Activated naive CD8-positive, alpha-beta T cell treated with anti-CD3 and anti-CD28 coated beads, Interleukin-2, amount 10 ng/mL, durations not matched to agents 7 days and 5 days (primary cell): ENCODE results near the gene TCF7. TPM values are rescaled to one million over a fixed set of nuclear protein-coding genes. Genes with fewer than 3 reads are reported as not detected.
A peak's percentile ranks its signal among the peaks of the same experiment; 100 is the strongest.

Experiments
- ATAC-seq: fragments of 150-1000 bp; cut with Tn5 transposase; one replicate; pipeline ENCODE4 v1.10.0; 2021; ENCODE audit warnings: low read depth, moderate library complexity
- POLR2A ChIA-PET: fragments of 350-600 bp; sonication (Branson Sonifier 250); formaldehyde crosslinking; loops from one replicate; lab custom pipeline; 2021; ENCODE audit warnings: antibody characterized with exemption; lab: Charles Lee
- DNase-seq: peaks from one replicate; pipeline ENCODE4 v3.0.0; 2021
- H3K27ac Mint-ChIP-seq: one replicate; pipeline ENCODE4 v1.8.0; 2022; ENCODE audit warnings: mild to moderate bottlenecking, mixed read lengths
- H3K27me3 Mint-ChIP-seq: one replicate; pipeline ENCODE4 v1.8.0; 2022; ENCODE audit warnings: mild to moderate bottlenecking, moderate library complexity, mixed read lengths
- H3K36me3 Mint-ChIP-seq: one replicate; pipeline ENCODE4 v1.8.0; 2021; ENCODE audit warnings: mild to moderate bottlenecking, mixed read lengths
- H3K4me1 Mint-ChIP-seq: one replicate; pipeline ENCODE4 v1.8.0; 2021; ENCODE audit warnings: mixed read lengths
- H3K4me3 Mint-ChIP-seq: one replicate; pipeline ENCODE4 v1.8.0; 2022; ENCODE audit warnings: mild to moderate bottlenecking, moderate library complexity, mixed read lengths
- H3K9me3 Mint-ChIP-seq: one replicate; pipeline ENCODE4 v1.8.0; 2021; ENCODE audit warnings: mixed read lengths
- total RNA-seq, 2 experiments: library from RNA; stranded (reverse); gene quantifications; one replicate each; pipeline ENCODE4 v1.2.3, GENCODE V29; 2021

The TCF7 gene
- total RNA-seq, 2 experiments from 2014 or later = 283 to 315 TPM

DNA sequence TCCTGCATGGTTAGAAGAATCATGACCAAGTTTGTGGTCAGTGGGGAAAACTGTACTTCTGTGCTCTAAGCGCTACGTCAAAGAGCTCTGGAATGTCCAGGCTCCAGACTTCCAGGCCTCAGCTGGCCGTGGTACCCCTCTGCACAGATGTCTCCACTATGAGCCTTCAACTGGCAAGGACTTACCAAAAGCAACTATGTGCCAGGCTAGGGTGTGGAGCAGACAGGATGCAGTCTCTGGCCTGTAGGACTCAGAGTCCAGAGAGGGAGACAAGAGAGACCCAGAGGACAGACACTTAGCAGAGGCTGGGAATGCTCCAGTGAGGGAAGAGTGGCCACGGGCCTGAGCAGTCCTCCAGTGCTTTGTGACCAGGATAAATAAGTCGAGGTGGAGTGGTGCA lies 31.0 kb upstream of the TCF7 start:
- Mint-ChIP-seq H3K27me3 (no peaks in the 10 kb centered on the region), H3K36me3 (no peaks in the 10 kb centered on the region), H3K9me3 (no peaks in the 10 kb centered on the region), H3K4me1 (peaks cover 54% of the 10 kb centered on the region), H3K4me3 (no peak overlapping the region), H3K27ac (peak overlapping the region; percentile 9)
- POLR2A ChIA-PET = interaction anchor here (1.4 kb wide), 1 partner anchor 17 kb away, joined by 5 read pairs; no protein-coding TSS in a partner anchor
- ATAC-seq = no peak
- peak; percentile 28 for DNase-seq

DNA sequence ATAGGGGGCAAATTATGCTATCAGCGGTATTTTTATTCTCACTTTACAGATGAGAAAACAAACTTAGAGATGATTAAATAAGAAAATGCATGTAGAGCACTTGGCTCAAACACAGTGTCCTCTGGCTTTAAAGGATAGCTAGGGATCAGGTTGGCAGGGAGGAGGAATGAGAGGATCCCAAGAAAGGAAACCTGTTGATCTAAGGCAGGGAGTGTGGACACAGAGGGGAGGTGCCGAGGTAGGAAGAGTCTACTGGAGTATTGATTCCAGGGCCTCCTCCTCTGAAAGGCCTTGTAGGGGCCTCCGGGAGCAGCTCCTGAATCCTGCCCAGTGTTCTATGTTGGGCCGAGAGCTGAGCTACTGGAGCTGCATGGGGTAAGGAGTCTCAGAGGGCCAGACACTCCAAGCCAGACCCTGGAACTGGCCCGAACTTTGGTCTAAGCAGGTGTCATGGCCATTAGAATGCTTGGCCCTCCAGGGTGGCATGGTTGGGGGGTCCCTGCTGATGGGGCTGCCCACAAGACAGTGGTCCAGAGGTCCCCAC lies 30.4 kb upstream of the TCF7 start:
- ATAC-seq = no peak

DNA sequence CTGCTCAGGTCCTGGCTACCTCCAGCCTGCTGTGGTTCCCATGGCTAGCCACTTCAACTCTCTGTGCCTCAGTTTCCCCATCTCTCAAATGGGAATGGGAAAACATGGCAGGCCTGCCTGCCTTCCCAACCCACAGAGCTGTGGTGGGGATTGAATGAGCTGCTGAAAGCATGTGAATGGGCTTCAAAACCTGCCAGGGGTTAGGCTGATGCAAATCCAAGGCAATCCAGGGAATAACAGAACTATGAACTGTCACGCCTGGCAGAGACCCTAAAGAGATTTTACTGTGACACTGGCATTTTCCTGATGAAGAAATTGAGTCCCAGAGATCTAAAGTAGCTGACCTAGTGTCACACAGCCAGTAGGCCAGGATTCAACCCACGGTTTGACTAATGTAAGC lies 29.9 kb upstream of the TCF7 start:
- POLR2A ChIA-PET = interaction anchor here (0.5 to 1.4 kb wide), 2 partner anchors 16 to 24 kb away, joined by 3 to 5 read pairs; no protein-coding TSS in a partner anchor
- DNase-seq (no peak), ATAC-seq (no peak)
- Mint-ChIP-seq H3K36me3 (peaks cover 2% of the 10 kb centered on the region), H3K4me1 (peaks cover 54% of the 10 kb centered on the region), H3K9me3 (no peaks in the 10 kb centered on the region), H3K27me3 (no peaks in the 10 kb centered on the region), H3K4me3 (no peak overlapping the region), H3K27ac (no peak overlapping the region)

More for the DNA sequence above, 30.4 kb upstream of the TCF7 start:
- H3K4me3 Mint-ChIP-seq = no peak overlapping the region
- DNase-seq = peak; percentile 29
- peaks cover 2% of the 10 kb centered on the region for H3K36me3 Mint-ChIP-seq
- peak overlapping the region; percentile 9 for H3K27ac Mint-ChIP-seq
- H3K9me3 Mint-ChIP-seq = no peaks in the 10 kb centered on the region
- POLR2A ChIA-PET = interaction anchor here (0.5 to 1.4 kb wide), 2 partner anchors 16 to 23 kb away, joined by 3 to 5 read pairs; no protein-coding TSS in a partner anchor
- H3K4me1 Mint-ChIP-seq = peaks cover 57% of the 10 kb centered on the region
- H3K27me3 Mint-ChIP-seq = no peaks in the 10 kb centered on the region

DNA sequence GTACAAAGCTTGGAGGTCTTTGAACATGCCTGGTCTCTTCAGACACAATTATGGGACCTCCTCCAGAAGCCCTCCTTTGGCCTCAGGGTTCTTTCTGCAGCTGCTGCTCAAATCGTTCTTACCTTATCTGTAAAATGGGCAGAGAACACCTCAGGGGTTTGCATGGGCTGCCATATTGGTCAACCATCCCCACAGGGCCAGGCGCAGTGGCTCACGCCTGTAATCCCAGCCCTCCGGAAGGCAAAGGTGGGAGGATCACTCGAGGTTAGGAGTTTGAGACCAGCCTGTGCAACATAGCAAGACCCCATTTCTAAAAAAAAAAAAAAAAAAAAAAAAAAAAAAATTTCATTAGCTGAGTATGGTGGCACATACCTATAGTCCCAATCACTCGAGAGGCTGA lies 29.1 kb upstream of the TCF7 start:
- H3K27me3 Mint-ChIP-seq = no peaks in the 10 kb centered on the region
- DNase-seq (peak; percentile 30), ATAC-seq (no peak)
- no peak overlapping the region for H3K27ac Mint-ChIP-seq
- peaks cover 2% of the 10 kb centered on the region for H3K36me3 Mint-ChIP-seq
- H3K4me3 Mint-ChIP-seq = no peak overlapping the region
- H3K9me3 Mint-ChIP-seq = no peaks in the 10 kb centered on the region
- peaks cover 56% of the 10 kb centered on the region for H3K4me1 Mint-ChIP-seq
- POLR2A ChIA-PET = interaction anchor here (0.9 to 2.2 kb wide), 4 partner anchors 8 to 50 kb away, joined by 3 to 12 read pairs (median 3); partner anchors contain the start of gene TCF7

DNA sequence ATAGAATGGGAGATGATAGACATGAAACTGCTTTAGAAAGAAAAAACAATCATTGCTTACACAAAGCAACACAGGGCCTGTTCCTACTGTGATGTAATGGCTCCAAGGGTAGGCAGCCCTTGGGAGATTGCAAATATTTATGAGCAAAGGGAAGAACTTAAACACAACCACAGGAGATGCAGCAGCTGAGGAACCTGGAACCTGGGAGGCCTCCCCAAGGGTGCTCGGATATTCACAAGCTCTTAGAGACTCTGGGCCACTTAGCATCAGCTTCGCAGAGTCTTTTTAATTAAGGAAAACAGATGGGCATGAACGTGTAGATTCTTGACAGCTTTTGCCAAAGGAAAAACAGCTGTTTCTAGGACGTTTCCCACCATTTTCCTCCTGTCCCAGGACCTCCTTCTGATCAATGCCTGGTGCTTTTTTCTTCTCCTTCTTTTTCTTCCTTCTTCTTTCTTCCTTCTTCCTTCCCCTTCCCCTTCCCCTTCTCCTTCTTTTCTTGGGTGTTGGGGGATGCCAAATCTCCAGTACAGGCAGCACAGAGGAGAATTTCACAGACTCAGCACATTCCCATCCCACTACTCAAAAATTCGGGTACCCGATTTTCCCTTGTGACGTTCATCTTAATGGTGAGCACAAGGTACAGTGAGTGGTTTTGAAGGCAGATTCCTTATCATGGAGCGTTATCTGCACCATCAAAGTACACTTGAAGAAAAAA lies 28.1 kb upstream of the TCF7 start:
- ATAC-seq (no peak), DNase-seq (peak; percentile 20)
- POLR2A ChIA-PET = interaction anchor here (0.5 to 2.2 kb wide), 9 partner anchors 8 to 91 kb away, joined by 3 to 12 read pairs (median 3); partner anchors contain the start of genes SKP1 and TCF7
- H3K9me3 Mint-ChIP-seq = no peaks in the 10 kb centered on the region
- H3K4me1 Mint-ChIP-seq = peaks cover 64% of the 10 kb centered on the region
- H3K27ac Mint-ChIP-seq = peak overlapping the region; percentile 81
- H3K36me3 Mint-ChIP-seq = peaks cover 2% of the 10 kb centered on the region
- no peaks in the 10 kb centered on the region for H3K27me3 Mint-ChIP-seq
- H3K4me3 Mint-ChIP-seq = peak overlapping the region; percentile 54

DNA sequence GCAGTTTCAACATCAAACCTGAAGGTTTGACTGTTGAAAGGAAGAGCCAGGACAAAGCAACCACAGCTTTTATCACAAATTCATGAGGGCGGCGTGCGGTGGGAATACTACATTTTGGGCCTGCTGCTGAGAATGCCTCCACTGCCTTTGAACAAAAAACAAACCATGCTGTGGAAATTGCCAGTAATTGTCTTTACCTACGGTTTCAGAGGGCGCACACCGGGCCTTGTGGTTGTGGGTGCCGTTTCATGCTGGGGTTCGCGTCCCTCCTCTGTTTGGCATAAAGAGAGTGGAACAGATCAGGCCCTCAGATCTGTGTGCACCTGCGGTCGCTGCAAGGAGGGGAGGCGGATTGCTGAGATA lies 27.6 kb upstream of the TCF7 start:
- DNase-seq (peak; percentile 76), ATAC-seq (peak; percentile 64)
- Mint-ChIP-seq H3K27ac (peak overlapping the region; percentile 81), H3K4me1 (peaks cover 65% of the 10 kb centered on the region), H3K27me3 (no peaks in the 10 kb centered on the region), H3K9me3 (no peaks in the 10 kb centered on the region), H3K4me3 (peak overlapping the region; percentile 54), H3K36me3 (peaks cover 2% of the 10 kb centered on the region)
- POLR2A ChIA-PET = interaction anchor here (0.6 to 2.2 kb wide), 6 partner anchors 9 to 90 kb away, joined by 3 to 12 read pairs (median 3); partner anchors contain the start of gene SKP1

DNA sequence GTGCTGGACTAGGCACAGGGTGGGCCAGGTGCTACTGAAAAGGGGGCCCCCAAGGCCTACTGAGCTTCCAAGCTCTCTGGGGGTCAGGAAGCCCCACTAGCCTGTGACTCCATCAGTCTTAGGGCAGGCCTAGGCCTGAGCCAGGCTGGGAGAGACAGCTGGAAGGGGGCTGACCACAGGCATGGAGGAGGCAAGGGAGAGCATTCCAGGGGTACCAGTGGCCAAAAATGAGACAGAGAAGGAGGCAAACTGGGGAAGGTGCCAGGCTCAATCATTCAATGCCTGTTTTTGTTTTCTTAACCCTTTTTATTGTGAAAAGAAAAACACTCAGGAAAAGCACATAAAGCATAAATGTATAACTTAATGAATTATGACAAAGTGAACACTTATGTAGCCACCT lies 26.2 kb upstream of the TCF7 start:
- Mint-ChIP-seq H3K36me3 (peaks cover 2% of the 10 kb centered on the region), H3K4me1 (peaks cover 70% of the 10 kb centered on the region), H3K27me3 (no peaks in the 10 kb centered on the region), H3K9me3 (no peaks in the 10 kb centered on the region), H3K4me3 (no peak overlapping the region), H3K27ac (peak overlapping the region; percentile 81)
- POLR2A ChIA-PET = interaction anchor here (0.7 to 4.9 kb wide), 4 partner anchors 8 to 39 kb away, joined by 3 to 27 read pairs (median 8); no protein-coding TSS in a partner anchor
- ATAC-seq (no peak), DNase-seq (no peak)

DNA sequence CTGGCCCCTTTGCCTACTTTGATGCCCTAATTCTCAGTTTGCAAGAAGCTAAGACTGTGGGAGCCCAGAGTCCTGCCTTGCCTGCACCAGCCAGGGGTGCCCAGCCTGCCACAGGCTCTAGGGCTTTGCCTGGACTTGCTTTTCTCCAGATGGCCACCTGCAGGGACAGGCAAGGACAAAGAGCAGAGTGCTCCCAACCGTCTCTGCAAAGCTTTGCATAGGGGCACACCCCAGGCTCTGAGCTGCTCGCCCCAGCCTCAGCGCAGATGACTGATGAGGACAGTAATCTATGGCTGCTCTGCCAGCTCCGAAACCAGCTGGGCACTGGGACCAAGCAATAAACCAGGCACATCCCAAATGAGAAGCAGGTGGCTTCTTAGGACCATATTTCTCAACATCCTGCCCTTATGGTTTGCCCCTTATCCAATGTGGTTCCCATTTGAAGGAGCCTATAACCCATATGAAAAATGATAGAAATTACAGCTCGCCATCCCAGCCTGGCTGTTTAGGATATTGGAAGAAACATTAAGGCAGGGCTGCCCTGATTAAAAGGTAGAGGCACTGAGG lies 25.4 kb upstream of the TCF7 start:
- POLR2A ChIA-PET = interaction anchor here (0.7 to 4.9 kb wide), 5 partner anchors 9 to 38 kb away, joined by 3 to 27 read pairs (median 5); no protein-coding TSS in a partner anchor
- Mint-ChIP-seq H3K4me1 (peaks cover 69% of the 10 kb centered on the region), H3K27me3 (no peaks in the 10 kb centered on the region), H3K9me3 (no peaks in the 10 kb centered on the region), H3K4me3 (no peak overlapping the region), H3K36me3 (peaks cover 2% of the 10 kb centered on the region), H3K27ac (no peak overlapping the region)
- ATAC-seq = no peak
- no peak for DNase-seq

DNA sequence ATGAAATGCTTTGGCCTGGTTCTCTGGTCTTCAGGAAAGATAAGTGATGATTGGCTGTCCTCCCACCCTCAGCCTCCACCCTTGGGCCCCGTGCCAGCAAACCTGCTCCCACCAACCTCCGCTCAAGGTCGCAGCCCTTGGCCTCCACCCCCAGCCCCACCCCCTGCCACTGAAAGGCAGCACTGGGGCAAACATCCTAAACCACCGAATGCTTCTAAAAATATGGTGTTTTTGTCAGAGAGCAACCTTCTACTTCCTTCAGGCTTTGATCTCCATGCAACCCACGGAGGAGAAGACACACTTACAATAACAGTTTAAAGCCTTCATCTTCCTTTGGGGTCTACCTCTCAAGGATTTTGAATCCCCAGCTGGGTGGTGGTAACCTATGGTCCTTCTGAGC lies 24.0 kb upstream of the TCF7 start:
- DNase-seq (no peak), ATAC-seq (peak; percentile 54)
- POLR2A ChIA-PET = interaction anchor here (1.0 to 4.9 kb wide), 5 partner anchors 9 to 86 kb away, joined by 3 to 27 read pairs (median 4); no protein-coding TSS in a partner anchor
- Mint-ChIP-seq H3K27ac (peak overlapping the region; percentile 81), H3K4me3 (peak overlapping the region; percentile 43), H3K36me3 (peaks cover 2% of the 10 kb centered on the region), H3K4me1 (peaks cover 65% of the 10 kb centered on the region), H3K27me3 (no peaks in the 10 kb centered on the region), H3K9me3 (no peaks in the 10 kb centered on the region)

DNA sequence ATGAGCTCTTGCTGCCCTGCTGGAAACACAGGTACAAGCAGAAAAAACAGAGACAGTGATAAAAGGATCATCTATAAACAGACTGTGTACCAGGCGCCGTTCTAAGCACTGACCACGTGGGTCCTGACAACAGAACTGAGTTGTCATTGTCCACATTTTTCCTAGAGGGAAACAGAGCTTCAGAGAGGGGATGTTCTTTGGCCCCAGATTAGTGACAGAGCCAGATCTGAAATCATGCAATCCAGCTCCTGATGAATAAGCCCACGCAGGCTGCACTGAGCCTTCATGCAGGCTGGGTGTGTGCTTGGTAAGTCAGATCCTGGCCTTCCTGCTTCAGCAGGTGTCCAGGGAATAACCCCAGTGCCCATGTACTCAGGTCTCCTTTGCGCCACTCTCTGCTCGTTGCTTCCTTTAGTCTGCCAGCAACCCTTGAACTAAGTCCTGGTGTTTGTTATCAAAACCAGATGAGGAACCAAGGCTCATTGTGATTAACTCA lies 22.8 kb upstream of the TCF7 start:
- no peaks in the 10 kb centered on the region for H3K9me3 Mint-ChIP-seq
- H3K27ac Mint-ChIP-seq = peak overlapping the region; percentile 81
- ATAC-seq = no peak
- POLR2A ChIA-PET = interaction anchor here (1.5 to 4.9 kb wide), 3 partner anchors 8 to 85 kb away, joined by 4 to 27 read pairs (median 12); no protein-coding TSS in a partner anchor
- DNase-seq = no peak
- peaks cover 2% of the 10 kb centered on the region for H3K36me3 Mint-ChIP-seq
- no peak overlapping the region for H3K4me3 Mint-ChIP-seq
- peaks cover 60% of the 10 kb centered on the region for H3K4me1 Mint-ChIP-seq
- H3K27me3 Mint-ChIP-seq = no peaks in the 10 kb centered on the region

DNA sequence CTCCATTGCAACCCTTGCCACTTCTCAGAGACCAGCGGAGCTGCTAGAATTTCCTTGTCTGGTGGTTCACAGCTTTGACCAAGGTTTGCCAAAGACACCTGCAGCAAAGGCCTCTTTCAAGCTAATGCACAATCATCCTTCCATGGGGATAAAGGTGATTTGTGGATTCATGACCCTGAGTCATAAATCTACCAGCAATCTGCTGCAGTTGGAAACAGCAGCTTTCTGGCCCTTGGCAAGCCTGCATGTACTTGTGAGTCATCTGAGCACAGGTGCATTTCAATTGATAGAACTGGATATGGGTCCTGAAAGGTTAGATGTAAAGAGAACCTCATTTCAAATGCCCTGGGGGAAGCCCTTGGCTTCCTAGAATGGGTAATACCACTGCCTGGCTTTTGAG lies 21.6 kb upstream of the TCF7 start:
- Mint-ChIP-seq H3K36me3 (peaks cover 2% of the 10 kb centered on the region), H3K4me3 (no peak overlapping the region), H3K9me3 (no peaks in the 10 kb centered on the region), H3K27me3 (no peaks in the 10 kb centered on the region), H3K4me1 (peaks cover 59% of the 10 kb centered on the region), H3K27ac (peak overlapping the region; percentile 36)
- ATAC-seq = no peak
- POLR2A ChIA-PET = no interaction called here
- no peak for DNase-seq

DNA sequence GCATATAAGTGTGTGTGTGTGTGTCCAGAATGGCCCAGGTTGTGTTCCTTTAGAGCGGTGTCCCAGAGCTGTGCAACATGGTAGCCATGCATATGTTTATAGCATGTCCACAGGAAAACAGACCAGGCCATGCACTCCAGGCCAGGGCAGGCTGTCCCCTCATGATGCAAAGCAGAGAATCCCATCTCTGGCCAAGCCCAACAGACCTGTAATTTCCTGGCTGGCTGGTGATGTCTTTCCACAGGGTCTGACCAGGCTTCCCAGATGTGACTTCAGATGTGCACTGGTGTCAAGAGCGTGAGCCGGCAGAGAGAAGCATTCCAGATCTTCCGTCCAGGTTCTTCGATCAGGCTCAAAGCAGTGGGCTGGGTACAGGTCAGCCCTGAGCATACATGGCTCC lies 21.1 kb upstream of the TCF7 start:
- Mint-ChIP-seq H3K4me3 (no peak overlapping the region), H3K4me1 (peaks cover 56% of the 10 kb centered on the region), H3K36me3 (peaks cover 2% of the 10 kb centered on the region), H3K27me3 (no peaks in the 10 kb centered on the region), H3K9me3 (no peaks in the 10 kb centered on the region), H3K27ac (no peak overlapping the region)
- no peak for ATAC-seq
- POLR2A ChIA-PET = no interaction called here
- DNase-seq = no peak

DNA sequence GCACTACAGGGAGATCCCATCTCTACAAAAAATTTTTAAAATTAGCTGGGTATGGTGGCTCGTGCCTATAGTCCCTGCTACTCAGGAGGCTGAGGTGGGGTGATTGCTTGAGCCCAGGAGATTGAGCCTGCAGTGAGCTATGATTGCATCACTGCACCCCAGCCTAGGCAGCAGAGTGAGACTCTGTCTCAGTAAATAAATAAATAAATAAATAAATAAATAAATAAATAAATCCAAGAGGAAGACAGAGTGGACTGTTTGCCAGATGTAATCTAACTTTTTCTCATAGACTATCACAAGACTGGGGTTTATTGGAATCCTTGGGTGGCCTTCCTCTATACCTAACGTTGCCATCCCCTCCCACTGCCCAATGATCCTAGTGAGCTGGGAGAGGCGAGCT lies 19.2 kb upstream of the TCF7 start:
- Mint-ChIP-seq H3K4me3 (no peak overlapping the region), H3K4me1 (peaks cover 61% of the 10 kb centered on the region), H3K36me3 (no peaks in the 10 kb centered on the region), H3K27ac (no peak overlapping the region), H3K9me3 (no peaks in the 10 kb centered on the region), H3K27me3 (no peaks in the 10 kb centered on the region)
- POLR2A ChIA-PET = interaction anchor here (0.6 to 0.7 kb wide), 2 partner anchors 9 to 16 kb away, joined by 3 to 4 read pairs; no protein-coding TSS in a partner anchor
- DNase-seq (no peak), ATAC-seq (no peak)
